ENCODE data around the gene CDH26.

DNA sequence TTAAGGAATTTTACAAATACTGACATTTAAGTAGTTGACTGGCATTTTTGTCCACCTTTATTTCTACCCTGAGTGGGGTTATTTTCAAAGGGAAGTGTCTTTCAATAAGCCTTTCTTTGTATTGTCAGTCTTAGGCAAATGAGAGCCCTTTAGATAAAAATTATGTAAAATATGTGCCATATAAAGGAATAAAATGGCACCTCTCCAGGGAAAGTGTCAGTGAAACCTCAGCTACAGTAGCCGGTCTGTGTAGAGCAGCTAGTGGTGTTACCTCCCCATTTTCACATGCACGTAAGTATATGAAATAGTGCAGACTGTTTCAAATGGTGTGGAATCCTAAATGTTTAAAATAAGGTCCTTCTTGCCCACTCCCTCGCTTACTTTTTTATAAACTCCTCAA is 13.0 kb upstream of the CDH26 start:
- TF ChIP-seq POLR2A (IDR thresholded peaks at IDR 0.05) = no peak
- TF ChIP-seq, protein P1, sequence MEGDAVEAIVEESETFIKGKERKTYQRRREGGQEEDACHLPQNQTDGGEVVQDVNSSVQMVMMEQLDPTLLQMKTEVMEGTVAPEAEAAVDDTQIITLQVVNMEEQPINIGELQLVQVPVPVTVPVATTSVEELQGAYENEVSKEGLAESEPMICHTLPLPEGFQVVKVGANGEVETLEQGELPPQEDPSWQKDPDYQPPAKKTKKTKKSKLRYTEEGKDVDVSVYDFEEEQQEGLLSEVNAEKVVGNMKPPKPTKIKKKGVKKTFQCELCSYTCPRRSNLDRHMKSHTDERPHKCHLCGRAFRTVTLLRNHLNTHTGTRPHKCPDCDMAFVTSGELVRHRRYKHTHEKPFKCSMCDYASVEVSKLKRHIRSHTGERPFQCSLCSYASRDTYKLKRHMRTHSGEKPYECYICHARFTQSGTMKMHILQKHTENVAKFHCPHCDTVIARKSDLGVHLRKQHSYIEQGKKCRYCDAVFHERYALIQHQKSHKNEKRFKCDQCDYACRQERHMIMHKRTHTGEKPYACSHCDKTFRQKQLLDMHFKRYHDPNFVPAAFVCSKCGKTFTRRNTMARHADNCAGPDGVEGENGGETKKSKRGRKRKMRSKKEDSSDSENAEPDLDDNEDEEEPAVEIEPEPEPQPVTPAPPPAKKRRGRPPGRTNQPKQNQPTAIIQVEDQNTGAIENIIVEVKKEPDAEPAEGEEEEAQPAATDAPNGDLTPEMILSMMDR (IDR thresholded peaks at IDR 0.05) = no peak

Data from uterus (tissue), 2 donors.